ENCODE results near the gene TUBB. TPM values are rescaled to one million over a fixed set of nuclear protein-coding genes. Genes with fewer than 3 reads are reported as not detected.
A peak's percentile ranks its signal among the peaks of the same experiment; 100 is the strongest.
"Not testable (repeated sequence)": the region's sequence is repeated elsewhere in the genome, so short reads cannot be mapped to it uniquely, and the experiment has no call there.

The TUBB gene
- total and polyA plus RNA-seq, 4 experiments from 2014 or later = 74.8 to 300 (median 214) TPM

GRCh38 chr6:30719356-30719755, 796 bp upstream of the TUBB start:
- Mint-ChIP-seq H3K4me1 (peaks cover 35 to 76% (median 55%) of the 10 kb centered on the region in 4 donors), H3K36me3 (peaks cover 28 to 61% of the 10 kb centered on the region in 2 donors), H3K9me3 (peaks cover 0 to 6% (median 0%) of the 10 kb centered on the region in 8 donors), H3K27ac (peak overlapping the region; percentile 95 to 99 (median 98)), H3K4me3 (peak overlapping the region; percentile 90 to 99 (median 98)), H3K27me3 (no peaks in the 10 kb centered on the region)
- peaks cover 17% of the 10 kb centered on the region for H3K36me3 ChIP-seq (ENCODE audit: insufficient read depth, low read length)
- no peaks in the 10 kb centered on the region for H3K27me3 ChIP-seq (ENCODE audit: insufficient read depth, low read length)
- H3K9me3 ChIP-seq (ENCODE audit: control insufficient read depth in 1 of 2, low read length in 2 of 2) = no peaks in the 10 kb centered on the region
- intact Hi-C loops (cut with micrococcal nuclease) = no loop called here
- CTCF ChIA-PET (ENCODE audit: partially characterized antibody) = interaction anchor here (1.0 to 23.1 kb wide), 6 partner anchors 11 to 234 kb away, joined by 4 to 865 read pairs (median 4); partner anchors contain the start of gene DHX16
- H3K4me1 ChIP-seq (ENCODE audit: insufficient read depth, low read length) = peaks cover 60% of the 10 kb centered on the region
- no peak for DNase-seq
- peak overlapping the region; percentile 63 to 77 for H3K4me3 ChIP-seq (ENCODE audit: low read length in 2 of 2)
- POLR2A ChIA-PET (ENCODE audit: partially characterized antibody) = interaction anchor here (0.9 to 47.0 kb wide), 10 partner anchors 12 to 393 kb away, joined by 3 to 1474 read pairs (median 24); partner anchors contain the start of genes DHX16, MRPS18B, NRM and PPP1R10
- H3K27ac ChIP-seq (ENCODE audit: low read depth, low read length) = peak overlapping the region; percentile 75

- Mint-ChIP-seq H3K4me3 (peak overlapping the region; percentile 90 to 99 (median 98)), H3K36me3 (peaks cover 31 to 64% of the 10 kb centered on the region in 2 donors), H3K27me3 (no peaks in the 10 kb centered on the region), H3K27ac (peak overlapping the region; percentile 95 to 99 (median 98)), H3K9me3 (peaks cover 0 to 6% (median 0%) of the 10 kb centered on the region in 8 donors), H3K4me1 (peaks cover 32 to 82% (median 58%) of the 10 kb centered on the region in 4 donors)
- ChIA-PET POLR2A (ENCODE audit: partially characterized antibody) (interaction anchor here (0.9 to 47.0 kb wide), 14 partner anchors 9 to 239 kb away, joined by 3 to 1474 read pairs (median 16); partner anchors contain the start of genes DHX16, MRPS18B, NRM and PPP1R10), CTCF (ENCODE audit: partially characterized antibody) (interaction anchor here (1.0 to 23.1 kb wide), 10 partner anchors 8 to 238 kb away, joined by 3 to 865 read pairs (median 18); partner anchors contain the start of genes DHX16, MRPS18B and PPP1R10)
- H3K9me3 ChIP-seq (ENCODE audit: control insufficient read depth in 1 of 2, low read length in 2 of 2) = no peaks in the 10 kb centered on the region
- peak overlapping the region; percentile 63 to 74 for H3K4me3 ChIP-seq (ENCODE audit: low read length in 2 of 2)
- DNase-seq = peak in 3 of 5 donors; percentile 51 to 57 (median 53)
- peaks cover 29% of the 10 kb centered on the region for H3K36me3 ChIP-seq (ENCODE audit: insufficient read depth, low read length)
- peak overlapping the region; percentile 75 for H3K27ac ChIP-seq (ENCODE audit: low read depth, low read length)
- H3K4me1 ChIP-seq (ENCODE audit: insufficient read depth, low read length) = peaks cover 68% of the 10 kb centered on the region
- intact Hi-C loops (cut with micrococcal nuclease) = loop anchor here (1.0 to 2.0 kb wide), 4 partner anchors 38 to 232 kb away; partner anchors contain the start of genes C6orf136, HLA-E, MRPS18B and PPP1R10
- no peaks in the 10 kb centered on the region for H3K27me3 ChIP-seq (ENCODE audit: insufficient read depth, low read length)
These were observed 616 bp downstream of the TUBB start for GRCh38 chr6:30720738-30721197.

GRCh38 chr6:30721198-30722024, 1.3 kb downstream of the TUBB start:
- peak overlapping the region; percentile 95 to 99 (median 98) for H3K27ac Mint-ChIP-seq
- ChIA-PET CTCF (ENCODE audit: partially characterized antibody) (interaction anchor here (1.0 to 23.1 kb wide), 32 partner anchors 9 to 271 kb away, joined by 3 to 865 read pairs (median 6); partner anchors contain the start of genes ABCF1, ATAT1, DHX16 and MRPS18B), POLR2A (ENCODE audit: partially characterized antibody) (interaction anchor here (0.7 to 47.0 kb wide), 23 partner anchors 10 to 240 kb away, joined by 3 to 1474 read pairs (median 6); partner anchors contain the start of genes ABCF1, DHX16, MRPS18B and NRM)
- intact Hi-C loops (cut with micrococcal nuclease) = loop anchor here (1.0 to 2.0 kb wide), 9 partner anchors 9 to 239 kb away; partner anchors contain the start of genes ATAT1, C6orf136, HLA-E and MRPS18B
- H3K36me3 ChIP-seq (ENCODE audit: insufficient read depth, low read length) = peaks cover 33% of the 10 kb centered on the region
- H3K4me1 Mint-ChIP-seq = peaks cover 28 to 76% (median 53%) of the 10 kb centered on the region in 4 donors
- peaks cover 0 to 6% (median 0%) of the 10 kb centered on the region in 8 donors for H3K9me3 Mint-ChIP-seq
- peak overlapping the region; percentile 90 to 99 (median 98) for H3K4me3 Mint-ChIP-seq
- no peaks in the 10 kb centered on the region for H3K27me3 ChIP-seq (ENCODE audit: insufficient read depth, low read length)
- H3K27me3 Mint-ChIP-seq = no peaks in the 10 kb centered on the region
- peak overlapping the region; percentile 67 to 80 for H3K4me3 ChIP-seq (ENCODE audit: low read length in 2 of 2)
- H3K9me3 ChIP-seq (ENCODE audit: control insufficient read depth in 1 of 2, low read length in 2 of 2) = no peaks in the 10 kb centered on the region
- peaks cover 64% of the 10 kb centered on the region for H3K4me1 ChIP-seq (ENCODE audit: insufficient read depth, low read length)
- H3K36me3 Mint-ChIP-seq = peaks cover 31 to 62% of the 10 kb centered on the region in 2 donors
- peak; percentile 89 to 96 (median 96) for DNase-seq
- H3K27ac ChIP-seq (ENCODE audit: low read depth, low read length) = peak overlapping the region; percentile 82

GRCh38 chr6:30722025-30722279, 1.8 kb downstream of the TUBB start:
- not testable (repeated sequence) for H3K9me3 ChIP-seq (ENCODE audit: control insufficient read depth in 1 of 2, low read length in 2 of 2); H3K27me3 Mint-ChIP-seq; H3K27me3 ChIP-seq (ENCODE audit: insufficient read depth, low read length); H3K9me3 Mint-ChIP-seq
- Histone ChIP-seq H3K4me1 (ENCODE audit: insufficient read depth, low read length) (peaks cover 60% of the 10 kb centered on the region), H3K4me3 (ENCODE audit: low read length in 2 of 2) (peak overlapping the region; percentile 67 to 80), H3K27ac (ENCODE audit: low read depth, low read length) (peak overlapping the region; percentile 82), H3K36me3 (ENCODE audit: insufficient read depth, low read length) (peaks cover 37% of the 10 kb centered on the region)
- ChIA-PET POLR2A (ENCODE audit: partially characterized antibody) (interaction anchor here (0.7 to 47.0 kb wide), 23 partner anchors 9 to 365 kb away, joined by 3 to 1474 read pairs (median 6); partner anchors contain the start of genes ABCF1, DHX16, MRPS18B and NRM), CTCF (ENCODE audit: partially characterized antibody) (interaction anchor here (0.7 to 23.1 kb wide), 35 partner anchors 9 to 366 kb away, joined by 3 to 865 read pairs (median 6); partner anchors contain the start of genes ABCF1, ATAT1, DHX16 and MRPS18B)
- Mint-ChIP-seq H3K36me3 (peaks cover 30 to 62% of the 10 kb centered on the region in 2 donors), H3K4me3 (peak overlapping the region; percentile 90 to 99 (median 98)), H3K27ac (peak overlapping the region; percentile 92 to 99 (median 97)), H3K4me1 (peaks cover 25 to 73% (median 50%) of the 10 kb centered on the region in 4 donors)
- peak in 1 of 5 donors; percentile 61 for DNase-seq
- intact Hi-C loops (cut with micrococcal nuclease) = loop anchor here (1.0 kb wide), 5 partner anchors 8 to 240 kb away; partner anchors contain the start of gene ATAT1

- Histone ChIP-seq H3K4me1 (ENCODE audit: insufficient read depth, low read length) (peaks cover 60% of the 10 kb centered on the region), H3K36me3 (ENCODE audit: insufficient read depth, low read length) (peaks cover 42% of the 10 kb centered on the region), H3K27me3 (ENCODE audit: insufficient read depth, low read length) (no peaks in the 10 kb centered on the region), H3K27ac (ENCODE audit: low read depth, low read length) (peak overlapping the region; percentile 82), H3K4me3 (ENCODE audit: low read length in 2 of 2) (peak overlapping the region; percentile 67 to 80), H3K9me3 (ENCODE audit: control insufficient read depth in 1 of 2, low read length in 2 of 2) (no peaks in the 10 kb centered on the region)
- peak; percentile 80 to 87 (median 81) for DNase-seq
- peaks cover 24 to 69% (median 46%) of the 10 kb centered on the region in 4 donors for H3K4me1 Mint-ChIP-seq
- H3K36me3 Mint-ChIP-seq = peaks cover 28 to 59% of the 10 kb centered on the region in 2 donors
- no peaks in the 10 kb centered on the region for H3K27me3 Mint-ChIP-seq
- H3K27ac Mint-ChIP-seq = peak overlapping the region; percentile 92 to 99 (median 97)
- H3K9me3 Mint-ChIP-seq = peaks cover 0 to 6% (median 0%) of the 10 kb centered on the region in 8 donors
- peak overlapping the region; percentile 90 to 99 (median 98) for H3K4me3 Mint-ChIP-seq
- intact Hi-C loops (cut with micrococcal nuclease) = loop anchor here (1.0 kb wide), 5 partner anchors 8 to 240 kb away; partner anchors contain the start of gene ATAT1
- CTCF ChIA-PET (ENCODE audit: partially characterized antibody) = interaction anchor here (0.7 to 23.1 kb wide), 43 partner anchors 9 to 365 kb away, joined by 3 to 865 read pairs (median 5); partner anchors contain the start of genes ABCF1, ATAT1, DHX16 and MRPS18B
- POLR2A ChIA-PET (ENCODE audit: partially characterized antibody) = interaction anchor here (0.7 to 47.0 kb wide), 22 partner anchors 9 to 365 kb away, joined by 3 to 1474 read pairs (median 6); partner anchors contain the start of genes ABCF1, DHX16, MRPS18B and NRM
These were observed 2.3 kb downstream of the TUBB start for GRCh38 chr6:30722280-30723112.
